Neural cell (in vitro differentiated cells): ENCODE data around the gene STX1B. TPM values are rescaled to one million over a fixed set of nuclear protein-coding genes. Genes with fewer than 3 reads are reported as not detected.

Experiments
- H2AFZ ChIP-seq: fragments of 200-600, 300-800 bp; sonication (generic), shearing (Covaris generic); 2 replicates; pipeline ENCODE4 v1.6.0; 2014; ENCODE audit warnings: low read depth, mild to moderate bottlenecking, antibody characterized with exemption, low read length, moderate library complexity
- H3F3A ChIP-seq: fragments of 200-600 bp; shearing (Covaris generic); 2 replicates; pipeline ENCODE4 v1.6.1; 2016; ENCODE audit warnings: mild to moderate bottlenecking, moderate library complexity, mixed read lengths, antibody characterized with exemption, low read length; ENCODE audit not compliant: insufficient read depth, poor library complexity, severe bottlenecking
- H3K27ac ChIP-seq: fragments of 200-600, 300-800 bp; sonication (generic), shearing (Covaris generic); 2 replicates; pipeline ENCODE4 v1.5.1; 2014; ENCODE audit warnings: mild to moderate bottlenecking, low read length, moderate library complexity
- H3K27me3 ChIP-seq: fragments of 300-800, 200-600 bp; sonication (generic), shearing (Covaris generic); 2 replicates; pipeline ENCODE4 v1.6.0; 2014; ENCODE audit warnings: mild to moderate bottlenecking, low read depth, low read length, moderate library complexity; ENCODE audit not compliant: insufficient read depth
- H3K36me3 ChIP-seq: fragments of 300-800, 200-600 bp; sonication (generic), shearing (Covaris generic); 2 replicates; pipeline ENCODE4 v1.5.1; 2014; ENCODE audit warnings: mild to moderate bottlenecking, antibody characterized with exemption, low read length, moderate library complexity; ENCODE audit not compliant: insufficient read depth
- H3K4me2 ChIP-seq: fragments of 300-800, 200-600 bp; sonication (generic), shearing (Covaris generic); 2 replicates; pipeline ENCODE4 v1.6.0; 2014; ENCODE audit warnings: mild to moderate bottlenecking, low read length
- H3K4me3 ChIP-seq: fragments of 300-800, 200-600 bp; sonication (generic), shearing (Covaris generic); 2 replicates; pipeline ENCODE4 v1.5.1; 2014; ENCODE audit warnings: mild to moderate bottlenecking, low read length, moderate library complexity
- H3K79me2 ChIP-seq: fragments of 200-600 bp; shearing (Covaris generic); replicated peaks from 2 replicates; pipeline ENCODE4 v1.6.0; 2014; ENCODE audit warnings: mild to moderate bottlenecking, low read length, moderate library complexity; ENCODE audit not compliant: insufficient read depth
- H3K9ac ChIP-seq: fragments of 300-800, 200-600 bp; sonication (generic), shearing (Covaris generic); 2 replicates; pipeline ENCODE4 v1.6.1; 2016; ENCODE audit warnings: mild to moderate bottlenecking, low read length, mixed read lengths
- H3K9me2 ChIP-seq: fragments of 200-600 bp; shearing (Covaris generic); 2 replicates; pipeline ENCODE4 v1.6.1; 2016; ENCODE audit warnings: mild to moderate bottlenecking, low read length, mixed read lengths; ENCODE audit not compliant: insufficient read depth
- H3K9me3 ChIP-seq: fragments of 200-600, 300-800 bp; sonication (generic), shearing (Covaris generic); 2 replicates; pipeline ENCODE4 v1.6.1; 2016; ENCODE audit warnings: mild to moderate bottlenecking, mixed run types, low read length, moderate library complexity, mixed read lengths
- H4K20me1 ChIP-seq: fragments of 200-600 bp; shearing (Covaris generic); 2 replicates; pipeline ENCODE4 v1.6.1; 2016; ENCODE audit warnings: mild to moderate bottlenecking, mixed run types; ENCODE audit not compliant: insufficient read depth
- EP300 ChIP-seq: fragments of 450-650 bp; conservative IDR thresholded peaks from 2 replicates; pipeline ENCODE4 v1.6.1; 2014; ENCODE audit warnings: antibody characterized with exemption, mild to moderate bottlenecking, moderate library complexity; ENCODE audit not compliant: poor library complexity, severe bottlenecking
- EZH2 ChIP-seq: fragments of 200-600, 300-800 bp; shearing (Covaris generic), sonication (generic); IDR thresholded peaks from 2 replicates; pipeline ENCODE4 v1.6.1; 2014; ENCODE audit warnings: antibody characterized with exemption, low read length, borderline replicate concordance, mild to moderate bottlenecking; ENCODE audit not compliant: insufficient read depth, poor library complexity, severe bottlenecking
- MXI1 ChIP-seq: fragments of 450-650 bp; conservative IDR thresholded peaks from 2 replicates; pipeline ENCODE4 v1.6.1; 2014; ENCODE audit warnings: antibody characterized with exemption, mild to moderate bottlenecking; ENCODE audit not compliant: poor library complexity, severe bottlenecking
- POLR2AphosphoS5 ChIP-seq: IDR thresholded peaks from 2 replicates; pipeline ENCODE4 v1.6.1; 2012
- RAD21 ChIP-seq: fragments of 450-650 bp; conservative IDR thresholded peaks from 2 replicates; pipeline ENCODE4 v1.6.1; 2014; ENCODE audit warnings: antibody characterized with exemption, mild to moderate bottlenecking, moderate library complexity
- SMC3 ChIP-seq: fragments of 450-650 bp; conservative IDR thresholded peaks from 2 replicates; pipeline ENCODE4 v1.6.1; 2014; ENCODE audit warnings: antibody characterized with exemption, mild to moderate bottlenecking, moderate library complexity; ENCODE audit not compliant: poor library complexity
- TAF1 ChIP-seq: IDR thresholded peaks from 2 replicates; pipeline ENCODE4 v1.6.1; 2012; ENCODE audit warnings: low read depth
- polyA plus RNA-seq: library from polyadenylated mRNA; depleted of rRNA; stranded (reverse); fragments of >200 nt; gene quantifications from 2 replicates; pipeline ENCODE4 v1.2.3, GENCODE V29; 2014
- TF ChIP-seq, protein P1 (sequence below): fragments of 450-650 bp; IDR thresholded peaks from 2 replicates; pipeline ENCODE4 v1.5.1; 2014; ENCODE audit warnings: antibody characterized with exemption, mild to moderate bottlenecking, moderate library complexity; ENCODE audit not compliant: poor library complexity, severe bottlenecking
- TF ChIP-seq, protein P2 (sequence below): IDR thresholded peaks from 2 replicates; pipeline ENCODE4 v1.6.1; 2012; ENCODE audit warnings: borderline replicate concordance

STX1B gene
- polyA plus RNA-seq, 1 donor from 2014 or later: 4.5 TPM

DNA sequence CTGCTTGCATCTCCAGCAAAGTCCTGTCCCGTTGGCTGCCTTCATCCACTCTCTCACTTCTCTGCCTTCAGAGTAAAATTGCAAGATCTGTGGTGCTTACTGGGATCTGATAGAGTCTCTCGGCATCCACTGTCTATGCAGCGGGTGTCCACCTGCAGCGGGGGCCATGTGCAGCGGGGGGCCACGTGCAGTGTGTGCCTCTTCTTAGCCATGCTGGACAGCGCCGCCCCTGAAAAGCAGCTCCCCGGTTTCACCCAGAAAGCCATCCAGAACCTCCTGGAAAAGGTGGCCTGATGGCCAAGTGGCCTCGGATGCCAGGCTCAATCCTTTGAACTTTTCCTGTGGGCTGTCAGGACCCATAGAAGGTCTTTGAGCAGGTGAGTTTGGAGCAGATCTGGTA is 32.4 kb upstream of the STX1B start:
- Histone ChIP-seq H3K27ac (no peak overlapping the region), H3K4me2 (no peak overlapping the region), H3K9me2 (no peaks in the 10 kb centered on the region), H3K36me3 (no peaks in the 10 kb centered on the region), H3K9me3 (no peaks in the 10 kb centered on the region), H3K27me3 (no peaks in the 10 kb centered on the region), H3K4me3 (no peak overlapping the region), H3F3A (no peaks in the 10 kb centered on the region), H2AFZ (no peak overlapping the region), H3K79me2 (no peaks in the 10 kb centered on the region), H4K20me1 (no peaks in the 10 kb centered on the region), H3K9ac (no peak overlapping the region)
- TF ChIP-seq POLR2AphosphoS5 (no peak), EZH2 (no peak), RAD21 (no peak), TAF1 (no peak), SMC3 (no peak), MXI1 (no peak), EP300 (no peak)
- TF ChIP-seq, protein P1, sequence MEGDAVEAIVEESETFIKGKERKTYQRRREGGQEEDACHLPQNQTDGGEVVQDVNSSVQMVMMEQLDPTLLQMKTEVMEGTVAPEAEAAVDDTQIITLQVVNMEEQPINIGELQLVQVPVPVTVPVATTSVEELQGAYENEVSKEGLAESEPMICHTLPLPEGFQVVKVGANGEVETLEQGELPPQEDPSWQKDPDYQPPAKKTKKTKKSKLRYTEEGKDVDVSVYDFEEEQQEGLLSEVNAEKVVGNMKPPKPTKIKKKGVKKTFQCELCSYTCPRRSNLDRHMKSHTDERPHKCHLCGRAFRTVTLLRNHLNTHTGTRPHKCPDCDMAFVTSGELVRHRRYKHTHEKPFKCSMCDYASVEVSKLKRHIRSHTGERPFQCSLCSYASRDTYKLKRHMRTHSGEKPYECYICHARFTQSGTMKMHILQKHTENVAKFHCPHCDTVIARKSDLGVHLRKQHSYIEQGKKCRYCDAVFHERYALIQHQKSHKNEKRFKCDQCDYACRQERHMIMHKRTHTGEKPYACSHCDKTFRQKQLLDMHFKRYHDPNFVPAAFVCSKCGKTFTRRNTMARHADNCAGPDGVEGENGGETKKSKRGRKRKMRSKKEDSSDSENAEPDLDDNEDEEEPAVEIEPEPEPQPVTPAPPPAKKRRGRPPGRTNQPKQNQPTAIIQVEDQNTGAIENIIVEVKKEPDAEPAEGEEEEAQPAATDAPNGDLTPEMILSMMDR: no peak
- TF ChIP-seq, protein P2, sequence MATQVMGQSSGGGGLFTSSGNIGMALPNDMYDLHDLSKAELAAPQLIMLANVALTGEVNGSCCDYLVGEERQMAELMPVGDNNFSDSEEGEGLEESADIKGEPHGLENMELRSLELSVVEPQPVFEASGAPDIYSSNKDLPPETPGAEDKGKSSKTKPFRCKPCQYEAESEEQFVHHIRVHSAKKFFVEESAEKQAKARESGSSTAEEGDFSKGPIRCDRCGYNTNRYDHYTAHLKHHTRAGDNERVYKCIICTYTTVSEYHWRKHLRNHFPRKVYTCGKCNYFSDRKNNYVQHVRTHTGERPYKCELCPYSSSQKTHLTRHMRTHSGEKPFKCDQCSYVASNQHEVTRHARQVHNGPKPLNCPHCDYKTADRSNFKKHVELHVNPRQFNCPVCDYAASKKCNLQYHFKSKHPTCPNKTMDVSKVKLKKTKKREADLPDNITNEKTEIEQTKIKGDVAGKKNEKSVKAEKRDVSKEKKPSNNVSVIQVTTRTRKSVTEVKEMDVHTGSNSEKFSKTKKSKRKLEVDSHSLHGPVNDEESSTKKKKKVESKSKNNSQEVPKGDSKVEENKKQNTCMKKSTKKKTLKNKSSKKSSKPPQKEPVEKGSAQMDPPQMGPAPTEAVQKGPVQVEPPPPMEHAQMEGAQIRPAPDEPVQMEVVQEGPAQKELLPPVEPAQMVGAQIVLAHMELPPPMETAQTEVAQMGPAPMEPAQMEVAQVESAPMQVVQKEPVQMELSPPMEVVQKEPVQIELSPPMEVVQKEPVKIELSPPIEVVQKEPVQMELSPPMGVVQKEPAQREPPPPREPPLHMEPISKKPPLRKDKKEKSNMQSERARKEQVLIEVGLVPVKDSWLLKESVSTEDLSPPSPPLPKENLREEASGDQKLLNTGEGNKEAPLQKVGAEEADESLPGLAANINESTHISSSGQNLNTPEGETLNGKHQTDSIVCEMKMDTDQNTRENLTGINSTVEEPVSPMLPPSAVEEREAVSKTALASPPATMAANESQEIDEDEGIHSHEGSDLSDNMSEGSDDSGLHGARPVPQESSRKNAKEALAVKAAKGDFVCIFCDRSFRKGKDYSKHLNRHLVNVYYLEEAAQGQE: no peak

DNA sequence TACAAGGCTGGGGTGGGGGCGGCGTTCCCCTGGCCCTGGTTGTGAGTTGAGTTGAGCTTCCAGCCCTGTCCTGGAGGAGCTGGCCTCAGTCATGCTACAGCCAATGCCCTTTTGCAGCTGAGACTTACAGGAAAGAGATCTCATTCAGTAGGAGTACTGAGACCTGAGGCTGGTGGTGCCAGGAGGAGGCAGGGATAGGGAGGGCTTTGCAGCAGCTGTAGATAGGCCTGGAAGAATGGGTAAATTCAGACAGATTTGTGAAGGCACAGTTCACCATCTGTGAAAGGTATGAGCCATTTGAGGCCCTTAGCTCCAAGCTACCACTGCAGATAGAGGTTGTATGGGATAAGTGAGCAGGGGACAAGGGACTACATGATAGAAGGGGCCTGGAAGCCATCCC is 28.6 kb upstream of the STX1B start:
- Histone ChIP-seq H3K9me3 (no peaks in the 10 kb centered on the region), H3F3A (no peaks in the 10 kb centered on the region), H4K20me1 (no peaks in the 10 kb centered on the region), H3K27me3 (no peaks in the 10 kb centered on the region), H3K4me3 (no peak overlapping the region), H3K4me2 (no peak overlapping the region), H2AFZ (no peak overlapping the region), H3K36me3 (no peaks in the 10 kb centered on the region), H3K9ac (no peak overlapping the region), H3K79me2 (peaks cover 6% of the 10 kb centered on the region), H3K9me2 (no peaks in the 10 kb centered on the region), H3K27ac (no peak overlapping the region)
- TF ChIP-seq MXI1 (no peak), EZH2 (no peak), EP300 (no peak), TAF1 (no peak), SMC3 (no peak), RAD21 (no peak), POLR2AphosphoS5 (no peak)
- TF ChIP-seq, protein P2: no peak
- TF ChIP-seq, protein P1: no peak
